ENCODE data around the gene RASSF10. TPM values are rescaled to one million over a fixed set of nuclear protein-coding genes. Genes with fewer than 3 reads are reported as not detected.

Gene RASSF10
- total RNA-seq, 4 donors from 2014 or later: 0.12 to 1.7 (median 0.19) TPM; not detected in 1

DNA sequence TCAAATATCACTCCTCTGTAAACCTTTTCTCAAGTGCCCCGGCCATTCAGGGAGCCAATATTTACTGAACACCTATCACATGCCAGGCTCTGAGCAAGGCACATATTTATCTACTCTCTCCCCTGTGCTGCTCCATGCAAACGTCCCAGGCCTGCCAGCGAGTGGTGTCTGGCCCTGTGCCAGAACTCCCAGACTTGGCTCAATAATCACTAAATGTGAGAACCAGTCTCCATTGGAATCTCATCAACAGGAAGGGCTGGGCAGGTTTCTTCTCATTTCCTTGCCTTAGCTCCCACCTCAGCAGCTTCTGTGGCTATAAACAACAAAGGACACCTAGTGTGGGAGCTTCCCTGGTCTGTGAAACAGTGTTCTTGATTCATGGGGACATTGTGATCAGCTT, 21.7 kb downstream of the RASSF10 start:
- TF ChIP-seq, protein P1, sequence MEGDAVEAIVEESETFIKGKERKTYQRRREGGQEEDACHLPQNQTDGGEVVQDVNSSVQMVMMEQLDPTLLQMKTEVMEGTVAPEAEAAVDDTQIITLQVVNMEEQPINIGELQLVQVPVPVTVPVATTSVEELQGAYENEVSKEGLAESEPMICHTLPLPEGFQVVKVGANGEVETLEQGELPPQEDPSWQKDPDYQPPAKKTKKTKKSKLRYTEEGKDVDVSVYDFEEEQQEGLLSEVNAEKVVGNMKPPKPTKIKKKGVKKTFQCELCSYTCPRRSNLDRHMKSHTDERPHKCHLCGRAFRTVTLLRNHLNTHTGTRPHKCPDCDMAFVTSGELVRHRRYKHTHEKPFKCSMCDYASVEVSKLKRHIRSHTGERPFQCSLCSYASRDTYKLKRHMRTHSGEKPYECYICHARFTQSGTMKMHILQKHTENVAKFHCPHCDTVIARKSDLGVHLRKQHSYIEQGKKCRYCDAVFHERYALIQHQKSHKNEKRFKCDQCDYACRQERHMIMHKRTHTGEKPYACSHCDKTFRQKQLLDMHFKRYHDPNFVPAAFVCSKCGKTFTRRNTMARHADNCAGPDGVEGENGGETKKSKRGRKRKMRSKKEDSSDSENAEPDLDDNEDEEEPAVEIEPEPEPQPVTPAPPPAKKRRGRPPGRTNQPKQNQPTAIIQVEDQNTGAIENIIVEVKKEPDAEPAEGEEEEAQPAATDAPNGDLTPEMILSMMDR (IDR thresholded peaks at IDR 0.05): no peak
- ATAC-seq (ENCODE audit: low FRiP score) (no peak), DNase-seq (ENCODE audit: low spot score) (no peak)

DNA sequence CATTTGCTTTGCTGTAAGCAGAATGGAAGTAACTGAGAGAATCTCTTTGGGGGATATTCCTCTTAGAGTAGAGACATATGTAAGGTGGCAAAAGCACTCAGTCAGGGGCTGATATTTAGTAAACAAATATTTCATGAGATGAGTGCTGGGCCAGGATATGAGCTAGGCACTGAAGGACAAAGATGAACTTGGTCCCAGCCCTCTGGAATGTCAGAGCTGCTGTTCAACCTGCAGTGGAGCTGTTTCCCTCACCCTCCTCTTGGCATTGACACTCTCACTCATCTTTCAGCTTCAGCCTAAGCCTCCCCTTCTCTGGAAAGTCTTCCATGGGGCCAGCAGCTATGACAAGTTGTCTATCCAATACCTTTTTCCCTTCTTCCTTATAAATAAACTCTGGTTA, 22.2 kb downstream of the RASSF10 start:
- ATAC-seq (ENCODE audit: low FRiP score): no peak
- DNase-seq (ENCODE audit: low spot score): no peak
- TF ChIP-seq, protein P1 (IDR thresholded peaks at IDR 0.05): no peak

DNA sequence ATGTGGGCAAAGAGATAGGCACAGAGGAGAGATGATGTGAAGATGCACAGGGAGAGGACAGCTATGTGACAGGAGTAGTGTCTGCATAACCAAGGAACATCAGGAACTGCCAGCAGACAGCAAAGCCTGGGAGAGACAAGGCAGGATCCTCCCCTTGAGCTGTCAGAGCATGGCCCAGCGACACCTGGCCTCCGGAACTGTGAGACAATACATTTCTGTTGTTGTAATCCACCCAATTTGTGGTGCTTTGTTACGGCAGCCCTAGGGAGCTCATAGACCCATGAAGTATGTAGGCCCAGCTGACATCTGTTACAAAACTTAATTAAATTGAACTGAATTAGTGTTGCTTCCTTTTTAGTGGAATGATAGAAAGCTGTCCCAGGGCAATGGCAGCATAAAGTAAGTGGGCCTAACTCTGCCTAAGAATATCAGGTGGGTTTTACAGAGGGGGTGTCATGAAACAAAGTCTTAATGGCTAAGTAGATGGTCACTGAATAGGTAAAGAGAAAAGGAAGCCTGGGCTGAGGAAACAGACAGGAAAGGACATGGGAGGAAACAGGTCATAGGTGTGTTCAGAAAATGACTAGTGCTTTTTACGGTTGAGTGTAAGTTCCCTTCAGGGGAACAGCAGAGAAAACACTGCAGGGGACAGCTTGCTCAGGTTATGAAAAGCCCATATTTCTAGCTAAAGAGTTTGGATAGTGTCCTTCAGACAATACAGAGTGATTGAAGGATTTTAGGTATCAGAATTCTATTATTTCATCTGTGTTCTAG, 24.8 kb downstream of the RASSF10 start:
- ATAC-seq (ENCODE audit: low FRiP score) (no peak), DNase-seq (ENCODE audit: low spot score) (no peak)
- TF ChIP-seq, protein P1 (IDR thresholded peaks at IDR 0.05): no peak

DNA sequence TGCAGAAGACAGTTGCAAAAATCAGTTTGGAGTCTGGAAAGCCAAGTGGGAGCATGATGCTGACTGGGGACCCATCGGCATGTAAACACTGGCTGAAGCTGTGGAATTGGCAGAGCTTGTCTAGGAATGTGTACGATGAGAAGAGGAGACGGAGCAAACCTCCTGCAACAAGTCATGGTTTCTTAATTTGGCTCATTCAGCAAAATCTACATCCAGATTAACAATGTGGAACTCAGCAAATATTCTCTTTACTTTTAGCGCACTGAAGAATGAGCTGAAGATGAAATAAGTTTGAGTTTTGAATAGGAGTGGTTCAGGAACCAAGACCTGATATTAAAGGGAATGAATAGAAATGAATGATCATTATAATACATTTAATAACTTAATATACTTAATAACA, 26.6 kb downstream of the RASSF10 start:
- DNase-seq (ENCODE audit: low spot score): no peak
- TF ChIP-seq, protein P1 (IDR thresholded peaks at IDR 0.05): no peak
- ATAC-seq (ENCODE audit: low FRiP score): no peak

DNA sequence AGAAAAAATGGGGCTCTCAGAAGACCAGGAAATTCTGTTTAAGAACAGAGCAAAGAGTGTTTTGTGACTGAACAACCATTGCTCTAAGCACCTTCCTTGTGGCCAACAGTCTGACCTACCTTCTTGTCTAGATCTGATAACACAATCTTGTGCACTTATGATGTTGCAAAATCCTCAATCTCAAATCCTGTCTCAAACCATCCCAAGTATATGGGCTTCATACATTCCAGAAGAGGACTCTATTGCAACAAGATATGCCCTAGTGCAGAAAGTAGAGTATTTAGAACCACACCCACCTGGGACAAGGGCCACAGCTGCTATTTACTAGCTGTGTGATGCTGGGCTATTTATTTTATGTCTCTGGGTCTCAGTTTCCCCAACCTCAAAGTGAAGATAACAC, 27.1 kb downstream of the RASSF10 start:
- DNase-seq (ENCODE audit: low spot score) (no peak), ATAC-seq (ENCODE audit: low FRiP score) (no peak)
- TF ChIP-seq, protein P1 (IDR thresholded peaks at IDR 0.05): no peak

DNA sequence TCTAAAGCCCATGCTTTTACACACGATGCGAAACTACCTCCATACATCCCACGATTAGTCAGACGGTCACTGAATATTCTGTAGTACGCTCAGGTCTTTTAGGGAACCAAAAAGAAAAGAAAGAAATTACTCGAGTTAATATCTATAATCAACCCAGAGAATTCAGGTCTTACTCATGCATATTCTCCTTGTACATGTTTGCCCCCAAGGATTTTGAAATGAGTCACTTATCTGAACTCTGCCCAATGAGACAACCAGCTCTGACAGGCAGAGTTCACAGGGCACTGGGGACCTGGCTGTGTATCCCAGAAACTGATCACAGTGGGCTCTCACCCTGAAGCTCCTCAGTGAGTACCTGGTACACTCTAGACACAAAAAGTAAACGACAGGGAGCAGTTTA, 29.2 kb downstream of the RASSF10 start:
- TF ChIP-seq, protein P1 (IDR thresholded peaks at IDR 0.05): no peak
- DNase-seq (ENCODE audit: low spot score): no peak
- no peak for ATAC-seq (ENCODE audit: low FRiP score)

DNA sequence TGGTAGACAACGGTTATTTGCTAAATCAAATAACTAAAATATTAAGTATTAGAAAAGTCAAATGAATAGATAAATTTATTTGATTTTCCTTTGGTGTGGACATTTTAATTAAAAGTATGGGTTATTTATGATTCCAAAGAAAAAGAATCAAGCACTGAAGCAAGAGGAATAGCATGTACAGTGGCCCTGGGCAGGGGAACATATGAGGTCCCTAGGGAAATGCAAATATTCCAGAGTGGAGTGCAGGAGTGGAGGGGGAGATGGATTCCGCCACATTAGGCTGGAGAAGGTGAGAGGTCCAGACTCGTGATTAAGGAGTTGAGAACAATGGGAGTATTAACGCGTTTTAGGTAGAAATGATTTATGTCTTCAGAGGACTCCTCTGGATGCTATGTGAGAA, 30.0 kb downstream of the RASSF10 start:
- DNase-seq (ENCODE audit: low spot score): no peak
- TF ChIP-seq, protein P1 (IDR thresholded peaks at IDR 0.05): no peak
- no peak for ATAC-seq (ENCODE audit: low FRiP score)
